ENCODE measurements around the gene TIGAR.

GRCh38 chr12:4277857-4278256, 43.2 kb upstream of the TIGAR start:
- TF ChIP-seq CEBPB (IDR thresholded peaks at IDR 0.05) (no peak), CTCF (IDR thresholded peaks at IDR 0.05) (no peak), POLR2A (IDR thresholded peaks at IDR 0.05; ENCODE audit: low read length) (no peak), PBX3 (IDR thresholded peaks at IDR 0.05) (no peak), HMGXB4 (CRISPR knock-in tag; IDR thresholded peaks at IDR 0.05; ENCODE audit: borderline replicate concordance) (no peak), REST (IDR thresholded peaks at IDR 0.05) (no peak), NPAS2 (CRISPR knock-in tag; IDR thresholded peaks at IDR 0.05; ENCODE audit: borderline replicate concordance) (no peak), EP300 (IDR thresholded peaks at IDR 0.05) (no peak), ESRRA (IDR thresholded peaks at IDR 0.05; ENCODE audit: borderline replicate concordance, low read length) (no peak), RAD21 (conservative IDR thresholded peaks at IDR 0.05 in 1 of 2, IDR thresholded peaks at IDR 0.05 in 1 of 2) (no peak), MAX (IDR thresholded peaks at IDR 0.05) (no peak)

Measured in A549 (cell line).